ENCODE measurements around the gene PDZD2. TPM values are rescaled to one million over a fixed set of nuclear protein-coding genes. Genes with fewer than 3 reads are reported as not detected.
A peak's percentile ranks its signal among the peaks of the same experiment; 100 is the strongest.
"Not testable (repeated sequence)": the region's sequence is repeated elsewhere in the genome, so short reads cannot be mapped to it uniquely, and the experiment has no call there.

The PDZD2 gene
- total and polyA plus RNA-seq, 9 donors = 21.2 to 58.2 (median 37.8) TPM

DNA sequence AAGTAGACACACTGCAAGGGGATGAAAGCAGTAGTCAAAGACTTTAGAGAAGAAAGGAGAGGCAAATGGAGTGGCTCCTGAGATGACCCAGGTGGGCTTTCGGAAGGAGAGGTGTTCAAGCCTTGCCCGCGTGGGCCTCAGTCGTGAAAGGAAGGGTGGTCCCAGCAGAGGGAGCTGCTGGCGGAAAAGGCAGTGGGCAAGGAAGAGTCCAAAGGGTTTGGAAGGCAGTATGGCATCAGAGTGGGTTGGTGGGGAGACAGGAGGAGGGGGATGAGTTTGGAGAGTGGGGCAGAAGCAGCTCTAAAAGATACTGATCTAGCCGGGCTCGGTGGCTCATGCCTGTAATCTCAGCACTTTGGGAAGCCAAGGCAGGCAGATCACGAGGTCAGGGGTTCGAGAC, 369.8 kb downstream of the PDZD2 start:
- H3K27ac ChIP-seq = no peak overlapping the region
- H3K36me3 ChIP-seq = no peaks in the 10 kb centered on the region
- DNase-seq = no peak
- H3K27me3 ChIP-seq = no peaks in the 10 kb centered on the region
- no peaks in the 10 kb centered on the region for H3K9me3 ChIP-seq
- no peaks in the 10 kb centered on the region for H3K4me1 ChIP-seq (ENCODE audit: insufficient read depth)
- TF ChIP-seq POLR2A (IDR thresholded peaks at IDR 0.05) (no peak), EP300 (IDR thresholded peaks at IDR 0.05) (no peak)
- TF ChIP-seq, protein P1, sequence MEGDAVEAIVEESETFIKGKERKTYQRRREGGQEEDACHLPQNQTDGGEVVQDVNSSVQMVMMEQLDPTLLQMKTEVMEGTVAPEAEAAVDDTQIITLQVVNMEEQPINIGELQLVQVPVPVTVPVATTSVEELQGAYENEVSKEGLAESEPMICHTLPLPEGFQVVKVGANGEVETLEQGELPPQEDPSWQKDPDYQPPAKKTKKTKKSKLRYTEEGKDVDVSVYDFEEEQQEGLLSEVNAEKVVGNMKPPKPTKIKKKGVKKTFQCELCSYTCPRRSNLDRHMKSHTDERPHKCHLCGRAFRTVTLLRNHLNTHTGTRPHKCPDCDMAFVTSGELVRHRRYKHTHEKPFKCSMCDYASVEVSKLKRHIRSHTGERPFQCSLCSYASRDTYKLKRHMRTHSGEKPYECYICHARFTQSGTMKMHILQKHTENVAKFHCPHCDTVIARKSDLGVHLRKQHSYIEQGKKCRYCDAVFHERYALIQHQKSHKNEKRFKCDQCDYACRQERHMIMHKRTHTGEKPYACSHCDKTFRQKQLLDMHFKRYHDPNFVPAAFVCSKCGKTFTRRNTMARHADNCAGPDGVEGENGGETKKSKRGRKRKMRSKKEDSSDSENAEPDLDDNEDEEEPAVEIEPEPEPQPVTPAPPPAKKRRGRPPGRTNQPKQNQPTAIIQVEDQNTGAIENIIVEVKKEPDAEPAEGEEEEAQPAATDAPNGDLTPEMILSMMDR (IDR thresholded peaks at IDR 0.05) = no peak
- intact Hi-C loops (cut with DNase I) = no loop called here
- H3K4me3 ChIP-seq = no peak overlapping the region
- WGBS, 3 donors = 88 to 91% (median 90%) methylated on average over 9 of the region's 9 CpGs

DNA sequence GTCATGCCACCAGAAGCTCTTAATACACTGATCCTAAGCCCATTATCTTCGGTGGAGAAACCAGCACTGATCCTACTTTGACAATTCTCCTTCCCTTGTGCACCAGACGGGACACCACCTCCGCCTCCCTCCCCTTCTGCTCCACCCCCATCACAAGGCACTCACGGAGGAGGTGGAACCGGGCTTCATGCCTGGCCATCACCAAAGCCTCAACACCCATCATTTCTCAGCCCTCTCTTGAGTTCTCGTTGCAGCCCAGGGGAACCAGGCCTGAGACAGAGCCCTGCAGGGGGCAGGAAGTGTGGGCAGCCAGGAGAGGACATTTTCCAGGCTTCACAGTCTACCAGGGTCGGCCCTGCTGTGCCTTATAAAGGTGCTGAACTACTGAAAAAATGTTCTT, 374.7 kb downstream of the PDZD2 start:
- Histone ChIP-seq H3K36me3 (no peaks in the 10 kb centered on the region), H3K9me3 (no peaks in the 10 kb centered on the region), H3K4me3 (no peak overlapping the region), H3K4me1 (ENCODE audit: insufficient read depth) (peaks cover 5% of the 10 kb centered on the region), H3K27me3 (no peaks in the 10 kb centered on the region), H3K27ac (no peak overlapping the region)
- intact Hi-C loops (cut with DNase I) = no loop called here
- WGBS, 3 donors = 63 to 74% (median 67%) methylated on average over 7 of the region's 7 CpGs
- no peak for DNase-seq
- no peak for TF ChIP-seq POLR2A (IDR thresholded peaks at IDR 0.05)
- TF ChIP-seq, protein P1 (IDR thresholded peaks at IDR 0.05) = no peak
- TF ChIP-seq EP300 (IDR thresholded peaks at IDR 0.05) = no peak

DNA sequence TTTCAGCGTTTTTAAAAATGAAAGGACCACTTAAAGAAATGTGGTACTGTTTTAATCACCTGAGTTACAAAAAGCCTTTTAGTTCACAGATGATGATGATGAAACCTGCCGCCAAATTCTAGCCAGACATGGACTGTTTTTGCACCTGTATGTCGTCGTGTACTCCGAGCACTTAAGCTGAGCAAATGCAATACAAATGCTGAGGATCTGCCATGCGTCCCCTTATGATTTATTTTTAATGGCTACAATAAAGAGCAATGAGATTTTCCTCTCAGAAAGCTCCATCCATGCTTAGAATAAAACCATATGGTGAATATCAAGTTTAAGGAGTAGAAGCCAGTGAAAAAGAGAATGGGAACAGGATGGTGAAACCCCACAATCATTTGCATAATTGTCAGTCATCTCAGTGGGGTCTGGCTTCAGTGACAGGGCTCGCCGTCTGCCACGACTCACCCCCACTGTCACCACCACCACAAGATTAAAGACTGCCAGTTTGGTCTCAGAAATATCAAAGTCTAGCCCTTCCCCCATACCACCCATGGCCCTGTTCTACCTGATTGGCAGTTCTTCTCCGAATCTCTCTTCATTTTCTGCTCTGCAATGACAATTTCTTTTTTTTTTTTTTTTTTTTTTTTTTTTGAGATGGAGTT, 375.3 kb downstream of the PDZD2 start:
- Histone ChIP-seq H3K27me3 (no peaks in the 10 kb centered on the region), H3K27ac (no peak overlapping the region), H3K4me3 (no peak overlapping the region), H3K9me3 (no peaks in the 10 kb centered on the region), H3K36me3 (no peaks in the 10 kb centered on the region), H3K4me1 (ENCODE audit: insufficient read depth) (peaks cover 5% of the 10 kb centered on the region)
- intact Hi-C loops (cut with DNase I) = no loop called here
- WGBS, 3 donors = 84 to 89% (median 89%) methylated on average over 10 of the region's 10 CpGs
- TF ChIP-seq EP300 (IDR thresholded peaks at IDR 0.05) (no peak), POLR2A (IDR thresholded peaks at IDR 0.05) (no peak)
- TF ChIP-seq, protein P1 (IDR thresholded peaks at IDR 0.05) = no peak
- DNase-seq = no peak

DNA sequence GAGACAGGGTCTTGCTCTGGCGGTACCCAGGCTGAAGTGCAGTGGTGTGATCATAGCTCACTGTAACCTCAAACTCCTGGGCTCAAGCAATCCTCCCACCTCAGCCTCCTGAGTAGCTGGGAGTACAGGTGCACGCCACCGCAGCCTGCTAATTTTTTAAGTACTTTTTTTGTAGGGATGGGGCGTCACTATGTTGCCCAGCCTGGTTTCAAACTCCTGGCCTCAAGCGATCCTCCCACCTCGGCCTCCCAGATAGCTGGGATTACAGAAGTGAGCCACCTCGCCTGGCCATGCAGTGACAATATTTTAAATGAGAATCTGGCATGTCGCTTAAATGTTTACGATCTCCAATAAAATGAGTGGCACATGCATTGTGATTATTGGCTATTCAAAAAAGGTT, 376.3 kb downstream of the PDZD2 start:
- H3K4me3 ChIP-seq; H3K9me3 ChIP-seq; H3K4me1 ChIP-seq (ENCODE audit: insufficient read depth); DNase-seq; intact Hi-C loops (cut with DNase I); H3K27me3 ChIP-seq; H3K27ac ChIP-seq; H3K36me3 ChIP-seq: not testable (repeated sequence)
- WGBS, 3 donors = 95 to 97% (median 96%) methylated on average over 9 of the region's 9 CpGs

DNA sequence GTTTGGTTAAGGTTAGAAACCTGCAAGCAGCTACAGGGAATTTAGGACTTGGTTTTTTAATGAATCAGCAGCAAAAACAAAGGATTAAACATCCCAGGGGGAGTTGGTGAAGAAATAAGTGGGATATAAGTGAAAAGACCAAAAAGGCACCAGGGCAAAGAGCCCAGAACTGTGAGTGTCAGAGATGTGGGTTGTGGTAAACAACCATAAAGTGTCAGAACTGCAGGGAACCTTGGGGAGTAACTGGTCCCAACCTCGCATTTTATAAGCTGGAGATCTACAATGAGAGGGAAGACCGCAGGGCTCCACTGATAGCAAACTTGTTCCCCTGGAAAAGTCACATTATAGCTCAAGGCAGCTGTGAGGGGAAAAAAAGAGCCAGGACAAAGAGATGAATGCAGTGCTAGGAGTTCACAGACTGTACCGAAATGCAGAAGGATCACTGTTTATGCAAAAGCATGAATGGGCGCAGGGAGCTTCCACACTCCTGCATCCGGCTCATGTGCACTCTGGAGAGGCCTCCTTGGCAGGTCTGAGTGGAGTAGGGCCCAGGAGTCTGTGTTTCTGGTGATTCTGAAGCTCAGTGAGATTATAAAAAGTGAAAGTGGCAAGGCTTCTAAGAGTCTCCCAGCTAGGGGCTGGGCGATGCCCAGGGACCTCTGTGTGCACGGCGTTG, 378.9 kb downstream of the PDZD2 start:
- Histone ChIP-seq H3K4me3 (no peak overlapping the region), H3K36me3 (no peaks in the 10 kb centered on the region), H3K27me3 (no peaks in the 10 kb centered on the region), H3K4me1 (ENCODE audit: insufficient read depth) (peaks cover 8% of the 10 kb centered on the region), H3K27ac (peak overlapping the region in 1 of 2 donors; percentile 52), H3K9me3 (no peaks in the 10 kb centered on the region)
- intact Hi-C loops (cut with DNase I) = no loop called here
- peak in 4 of 5 donors; percentile 38 to 44 (median 40) for DNase-seq
- 18 to 34% (median 18%) methylated on average over 8 of the region's 8 CpGs for WGBS, 3 donors
- TF ChIP-seq POLR2A (IDR thresholded peaks at IDR 0.05) = no peak
- TF ChIP-seq, protein P1 (IDR thresholded peaks at IDR 0.05) = no peak
- TF ChIP-seq EP300 (IDR thresholded peaks at IDR 0.05) = no peak
